Retinal pigment epithelial cell (primary cell): ENCODE data around the gene DZIP1L.

Source experiments
- DNase-seq: peaks from one replicate; pipeline ENCODE4 v3.0.0-alpha.2; 2010; ENCODE audit warnings: low read depth
- H3K4me3 ChIP-seq: 2 replicates; pipeline ENCODE4 v1.5.1; 2011; ENCODE audit warnings: mild to moderate bottlenecking, low read length, control low read depth, moderate library complexity
- TF ChIP-seq, protein P1 (sequence below): conservative IDR thresholded peaks from 2 replicates; pipeline ENCODE4 v1.5.1; 2011; ENCODE audit warnings: low read depth, low read length, control low read depth, inconsistent platforms

The DZIP1L gene

DNA sequence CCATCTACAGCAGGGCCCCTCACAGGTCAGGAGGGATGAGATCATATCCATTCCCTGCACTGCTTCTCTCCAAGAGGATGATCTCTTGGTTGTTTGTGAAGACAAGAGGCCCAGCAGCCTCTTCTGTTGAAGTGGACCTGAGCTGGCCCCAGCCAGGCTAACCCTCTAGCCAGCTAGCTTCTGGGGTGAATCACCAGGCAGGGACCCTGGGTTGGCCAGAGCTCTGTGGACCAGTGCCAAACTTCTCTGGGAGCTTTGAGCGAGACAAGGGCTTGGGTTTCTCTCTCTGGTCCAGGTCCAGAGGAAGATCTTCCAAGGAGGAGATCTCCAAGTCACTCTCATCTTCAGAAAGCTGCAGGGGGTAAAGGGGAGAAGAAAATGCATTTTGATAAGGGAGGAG, 52.8 kb downstream of the DZIP1L start:
- no peak overlapping the region for H3K4me3 ChIP-seq
- TF ChIP-seq, protein P1, sequence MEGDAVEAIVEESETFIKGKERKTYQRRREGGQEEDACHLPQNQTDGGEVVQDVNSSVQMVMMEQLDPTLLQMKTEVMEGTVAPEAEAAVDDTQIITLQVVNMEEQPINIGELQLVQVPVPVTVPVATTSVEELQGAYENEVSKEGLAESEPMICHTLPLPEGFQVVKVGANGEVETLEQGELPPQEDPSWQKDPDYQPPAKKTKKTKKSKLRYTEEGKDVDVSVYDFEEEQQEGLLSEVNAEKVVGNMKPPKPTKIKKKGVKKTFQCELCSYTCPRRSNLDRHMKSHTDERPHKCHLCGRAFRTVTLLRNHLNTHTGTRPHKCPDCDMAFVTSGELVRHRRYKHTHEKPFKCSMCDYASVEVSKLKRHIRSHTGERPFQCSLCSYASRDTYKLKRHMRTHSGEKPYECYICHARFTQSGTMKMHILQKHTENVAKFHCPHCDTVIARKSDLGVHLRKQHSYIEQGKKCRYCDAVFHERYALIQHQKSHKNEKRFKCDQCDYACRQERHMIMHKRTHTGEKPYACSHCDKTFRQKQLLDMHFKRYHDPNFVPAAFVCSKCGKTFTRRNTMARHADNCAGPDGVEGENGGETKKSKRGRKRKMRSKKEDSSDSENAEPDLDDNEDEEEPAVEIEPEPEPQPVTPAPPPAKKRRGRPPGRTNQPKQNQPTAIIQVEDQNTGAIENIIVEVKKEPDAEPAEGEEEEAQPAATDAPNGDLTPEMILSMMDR, result no peak
- DNase-seq, result no peak

GRCh38 chr3:138062037-138062436, 53.4 kb downstream of the DZIP1L start:
- no peak overlapping the region for H3K4me3 ChIP-seq
- TF ChIP-seq, protein P1, result no peak
- DNase-seq, result no peak

- H3K4me3 ChIP-seq, result no peak overlapping the region
- DNase-seq, result no peak
- TF ChIP-seq, protein P1, result no peak
These were observed 54.6 kb downstream of the DZIP1L start for GRCh38 chr3:138060792-138061191.

GRCh38 chr3:138059261-138059660, 56.1 kb downstream of the DZIP1L start:
- TF ChIP-seq, protein P1, result no peak
- DNase-seq, result no peak
- no peak overlapping the region for H3K4me3 ChIP-seq

- TF ChIP-seq, protein P1, result no peak
- no peak overlapping the region for H3K4me3 ChIP-seq
- DNase-seq, result no peak
These were observed 58.0 kb downstream of the DZIP1L start for GRCh38 chr3:138057384-138057783.

GRCh38 chr3:138054057-138054456, 61.4 kb downstream of the DZIP1L start:
- TF ChIP-seq, protein P1, result no peak
- H3K4me3 ChIP-seq, result no peak overlapping the region
- DNase-seq, result no peak

- TF ChIP-seq, protein P1, result peak; percentile 89
- DNase-seq, result no peak
- no peak overlapping the region for H3K4me3 ChIP-seq
These were observed 63.2 kb downstream of the DZIP1L start for GRCh38 chr3:138051947-138052802.
